GM23338 (cell line): ENCODE data around the gene PPM1J. TPM values are rescaled to one million over a fixed set of nuclear protein-coding genes. Genes with fewer than 3 reads are reported as not detected.

Experiments used
- ATAC-seq: fragments of 200-7000 bp; cut with Tn5 transposase; 3 replicates; pipeline ENCODE4 v1.9.1; 2020
- DNase-seq: peaks from one replicate; pipeline ENCODE4 v3.0.0-alpha.2; 2015; ENCODE audit warnings: low spot score
- H2AFZ ChIP-seq: fragments of 200-600 bp; sonication (generic); 2 replicates; pipeline ENCODE4 v1.8.0; 2016; ENCODE audit warnings: antibody characterized with exemption, mild to moderate bottlenecking, moderate library complexity
- H3F3A ChIP-seq: fragments of 200-600 bp; sonication (generic); replicated peaks from 2 replicates; pipeline ENCODE4 v1.8.0; 2017; ENCODE audit warnings: antibody characterized with exemption, mixed run types, low read depth
- H3K27ac ChIP-seq: fragments of 200-600 bp; sonication (generic); 2 replicates; pipeline ENCODE4 v1.6.1; 2016; ENCODE audit warnings: low read depth
- H3K27me3 ChIP-seq: fragments of 200-600 bp; sonication (generic); 2 replicates; pipeline ENCODE4 v1.8.0; 2016; ENCODE audit warnings: mild to moderate bottlenecking, mixed run types, moderate library complexity; ENCODE audit not compliant: insufficient read depth
- H3K36me3 ChIP-seq: fragments of 200-600 bp; sonication (generic); 2 replicates; pipeline ENCODE4 v1.8.0; 2016; ENCODE audit warnings: mild to moderate bottlenecking; ENCODE audit not compliant: insufficient read depth
- H3K4me1 ChIP-seq: fragments of 200-600 bp; sonication (generic); 2 replicates; pipeline ENCODE4 v1.8.0; 2016; ENCODE audit warnings: mild to moderate bottlenecking, moderate library complexity; ENCODE audit not compliant: insufficient read depth
- H3K4me2 ChIP-seq: fragments of 200-600 bp; sonication (generic); 2 replicates; pipeline ENCODE4 v1.7.1; 2017; ENCODE audit warnings: mixed run types
- H3K4me3 ChIP-seq: fragments of 200-600 bp; sonication (generic); 2 replicates; pipeline ENCODE4 v1.6.1; 2016; ENCODE audit warnings: mixed run types
- H3K79me2 ChIP-seq: fragments of 200-600 bp; sonication (generic); replicated peaks from 2 replicates; pipeline ENCODE4 v1.8.0; 2017; ENCODE audit warnings: mild to moderate bottlenecking; ENCODE audit not compliant: insufficient read depth
- H3K9me2 ChIP-seq: fragments of 200-600 bp; sonication (generic); 2 replicates; pipeline ENCODE4 v1.8.0; 2017; ENCODE audit not compliant: insufficient read depth
- H4K20me1 ChIP-seq: fragments of 200-600 bp; sonication (generic); replicated peaks from 2 replicates; pipeline ENCODE4 v1.8.0; 2017; ENCODE audit warnings: mild to moderate bottlenecking; ENCODE audit not compliant: insufficient read depth
- H3K27ac Mint-ChIP-seq: 2 replicates; pipeline ENCODE4 v1.8.0; 2020; ENCODE audit warnings: inconsistent platforms, mild to moderate bottlenecking, moderate library complexity, mixed read lengths
- H3K27me3 Mint-ChIP-seq: 3 replicates; pipeline ENCODE4 v1.8.0; 2022; ENCODE audit warnings: low read depth, mild to moderate bottlenecking, moderate library complexity, mixed read lengths, inconsistent platforms; ENCODE audit not compliant: insufficient read depth, poor library complexity
- H3K36me3 Mint-ChIP-seq: 3 replicates; pipeline ENCODE4 v1.8.0; 2021; ENCODE audit warnings: low read depth, mild to moderate bottlenecking, inconsistent platforms, moderate library complexity, mixed read lengths
- H3K4me1 Mint-ChIP-seq: 3 replicates; pipeline ENCODE4 v1.8.0; 2020; ENCODE audit warnings: mild to moderate bottlenecking, inconsistent platforms, mixed read lengths
- H3K4me3 Mint-ChIP-seq: 3 replicates; pipeline ENCODE4 v1.8.0; 2021; ENCODE audit warnings: moderate library complexity, mild to moderate bottlenecking, inconsistent platforms, mixed read lengths
- H3K9me3 Mint-ChIP-seq: 3 replicates; pipeline ENCODE4 v1.8.0; 2020; ENCODE audit warnings: moderate library complexity, mild to moderate bottlenecking, inconsistent platforms, mixed read lengths
- CREB1 ChIP-seq: fragments of 250-450 bp; sonication (Bioruptor Pico); IDR thresholded peaks from 2 replicates; pipeline ENCODE4 v1.5.0; 2020; ENCODE audit warnings: low read depth, mild to moderate bottlenecking, moderate library complexity
- ETS1 ChIP-seq: IDR thresholded peaks from 2 replicates; pipeline ENCODE4 v1.6.1; 2016; ENCODE audit warnings: antibody characterized with exemption
- EZH2 ChIP-seq: fragments of 200-600 bp; sonication (generic); IDR thresholded peaks from one replicate; pipeline ENCODE4 v1.8.0; 2017; ENCODE audit warnings: antibody characterized with exemption, mild to moderate bottlenecking, low read depth; ENCODE audit not compliant: unreplicated experiment
- EZH2phosphoT487 ChIP-seq: fragments of 200-600 bp; sonication (generic); IDR thresholded peaks from one replicate; pipeline ENCODE4 v1.8.1; 2018; ENCODE audit warnings: antibody characterized with exemption; ENCODE audit not compliant: unreplicated experiment
- JUNB ChIP-seq: IDR thresholded peaks from one replicate; pipeline ENCODE4 v1.6.1; 2016; ENCODE audit warnings: antibody characterized with exemption; ENCODE audit not compliant: unreplicated experiment
- NANOG ChIP-seq: IDR thresholded peaks from 2 replicates; pipeline ENCODE4 v1.6.1; 2016; ENCODE audit warnings: antibody characterized with exemption, borderline replicate concordance
- POLR2AphosphoS5 ChIP-seq: IDR thresholded peaks from 2 replicates; pipeline ENCODE4 v1.6.1; 2016; ENCODE audit warnings: antibody characterized with exemption, low read depth
- REST ChIP-seq: IDR thresholded peaks from one replicate; pipeline ENCODE4 v1.6.1; 2018; ENCODE audit warnings: antibody characterized with exemption; ENCODE audit not compliant: unreplicated experiment
- ZNF114 ChIP-seq: fragments of 250-450 bp; sonication (Bioruptor Pico); IDR thresholded peaks from 2 replicates; pipeline ENCODE4 v1.5.0; 2020; ENCODE audit warnings: mild to moderate bottlenecking, moderate library complexity
- ZNF331 ChIP-seq: fragments of 250-450 bp; sonication (Bioruptor Pico); IDR thresholded peaks from 2 replicates; pipeline ENCODE4 v1.5.0; 2020; ENCODE audit warnings: low read depth, mild to moderate bottlenecking, moderate library complexity
- polyA plus RNA-seq: library from polyadenylated mRNA; unstranded; fragments of >200 nt; fragmentation: Nextera tagmentation; extraction: Ambion mirVana; gene quantifications from 2 replicates; pipeline ENCODE4 v1.2.1, GENCODE V29; 2016
- total RNA-seq: library from RNA; depleted of rRNA; stranded (reverse); fragments of >200 nt; shearing (Covaris generic); gene quantifications from 2 replicates; pipeline ENCODE4 v1.2.3, GENCODE V29; 2014
- TF ChIP-seq, protein P1 (sequence below): fragments of 250-450 bp; sonication (Bioruptor Pico); IDR thresholded peaks from 2 replicates; pipeline ENCODE4 v1.5.0; 2020; ENCODE audit warnings: mild to moderate bottlenecking, moderate library complexity
- TF ChIP-seq, protein P2 (sequence below), 2 experiments: fragments of 200-600 bp in 1 of 2; sonication (generic) in 1 of 2; conservative IDR thresholded peaks; 2 replicates each; pipeline versions ENCODE4 v1.5.1 to v1.6.1; 2016 to 2017; ENCODE audit warnings: antibody characterized with exemption in 2 of 2, low read depth in 2 of 2, mild to moderate bottlenecking in 2 of 2, moderate library complexity in 1 of 2

The PPM1J gene
- total and polyA plus RNA-seq, 2 experiments from 2014 or later, result 19.0 to 22.4 TPM

- TF ChIP-seq, protein P1, sequence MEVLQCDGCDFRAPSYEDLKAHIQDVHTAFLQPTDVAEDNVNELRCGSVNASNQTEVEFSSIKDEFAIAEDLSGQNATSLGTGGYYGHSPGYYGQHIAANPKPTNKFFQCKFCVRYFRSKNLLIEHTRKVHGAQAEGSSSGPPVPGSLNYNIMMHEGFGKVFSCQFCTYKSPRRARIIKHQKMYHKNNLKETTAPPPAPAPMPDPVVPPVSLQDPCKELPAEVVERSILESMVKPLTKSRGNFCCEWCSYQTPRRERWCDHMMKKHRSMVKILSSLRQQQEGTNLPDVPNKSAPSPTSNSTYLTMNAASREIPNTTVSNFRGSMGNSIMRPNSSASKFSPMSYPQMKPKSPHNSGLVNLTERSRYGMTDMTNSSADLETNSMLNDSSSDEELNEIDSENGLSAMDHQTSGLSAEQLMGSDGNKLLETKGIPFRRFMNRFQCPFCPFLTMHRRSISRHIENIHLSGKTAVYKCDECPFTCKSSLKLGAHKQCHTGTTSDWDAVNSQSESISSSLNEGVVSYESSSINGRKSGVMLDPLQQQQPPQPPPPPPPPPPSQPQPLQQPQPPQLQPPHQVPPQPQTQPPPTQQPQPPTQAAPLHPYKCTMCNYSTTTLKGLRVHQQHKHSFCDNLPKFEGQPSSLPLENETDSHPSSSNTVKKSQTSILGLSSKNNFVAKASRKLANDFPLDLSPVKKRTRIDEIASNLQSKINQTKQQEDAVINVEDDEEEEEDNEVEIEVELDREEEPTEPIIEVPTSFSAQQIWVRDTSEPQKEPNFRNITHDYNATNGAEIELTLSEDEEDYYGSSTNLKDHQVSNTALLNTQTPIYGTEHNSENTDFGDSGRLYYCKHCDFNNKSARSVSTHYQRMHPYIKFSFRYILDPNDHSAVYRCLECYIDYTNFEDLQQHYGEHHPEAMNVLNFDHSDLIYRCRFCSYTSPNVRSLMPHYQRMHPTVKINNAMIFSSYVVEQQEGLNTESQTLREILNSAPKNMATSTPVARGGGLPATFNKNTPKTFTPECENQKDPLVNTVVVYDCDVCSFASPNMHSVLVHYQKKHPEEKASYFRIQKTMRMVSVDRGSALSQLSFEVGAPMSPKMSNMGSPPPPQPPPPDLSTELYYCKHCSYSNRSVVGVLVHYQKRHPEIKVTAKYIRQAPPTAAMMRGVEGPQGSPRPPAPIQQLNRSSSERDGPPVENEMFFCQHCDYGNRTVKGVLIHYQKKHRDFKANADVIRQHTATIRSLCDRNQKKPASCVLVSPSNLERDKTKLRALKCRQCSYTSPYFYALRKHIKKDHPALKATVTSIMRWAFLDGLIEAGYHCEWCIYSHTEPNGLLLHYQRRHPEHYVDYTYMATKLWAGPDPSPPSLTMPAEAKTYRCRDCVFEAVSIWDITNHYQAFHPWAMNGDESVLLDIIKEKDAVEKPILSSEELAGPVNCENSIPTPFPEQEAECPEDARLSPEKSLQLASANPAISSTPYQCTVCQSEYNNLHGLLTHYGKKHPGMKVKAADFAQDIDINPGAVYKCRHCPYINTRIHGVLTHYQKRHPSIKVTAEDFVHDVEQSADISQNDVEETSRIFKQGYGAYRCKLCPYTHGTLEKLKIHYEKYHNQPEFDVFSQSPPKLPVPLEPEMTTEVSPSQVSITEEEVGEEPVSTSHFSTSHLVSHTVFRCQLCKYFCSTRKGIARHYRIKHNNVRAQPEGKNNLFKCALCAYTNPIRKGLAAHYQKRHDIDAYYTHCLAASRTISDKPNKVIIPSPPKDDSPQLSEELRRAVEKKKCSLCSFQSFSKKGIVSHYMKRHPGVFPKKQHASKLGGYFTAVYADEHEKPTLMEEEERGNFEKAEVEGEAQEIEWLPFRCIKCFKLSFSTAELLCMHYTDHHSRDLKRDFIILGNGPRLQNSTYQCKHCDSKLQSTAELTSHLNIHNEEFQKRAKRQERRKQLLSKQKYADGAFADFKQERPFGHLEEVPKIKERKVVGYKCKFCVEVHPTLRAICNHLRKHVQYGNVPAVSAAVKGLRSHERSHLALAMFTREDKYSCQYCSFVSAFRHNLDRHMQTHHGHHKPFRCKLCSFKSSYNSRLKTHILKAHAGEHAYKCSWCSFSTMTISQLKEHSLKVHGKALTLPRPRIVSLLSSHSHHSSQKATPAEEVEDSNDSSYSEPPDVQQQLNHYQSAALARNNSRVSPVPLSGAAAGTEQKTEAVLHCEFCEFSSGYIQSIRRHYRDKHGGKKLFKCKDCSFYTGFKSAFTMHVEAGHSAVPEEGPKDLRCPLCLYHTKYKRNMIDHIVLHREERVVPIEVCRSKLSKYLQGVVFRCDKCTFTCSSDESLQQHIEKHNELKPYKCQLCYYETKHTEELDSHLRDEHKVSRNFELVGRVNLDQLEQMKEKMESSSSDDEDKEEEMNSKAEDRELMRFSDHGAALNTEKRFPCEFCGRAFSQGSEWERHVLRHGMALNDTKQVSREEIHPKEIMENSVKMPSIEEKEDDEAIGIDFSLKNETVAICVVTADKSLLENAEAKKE (CRISPR knock-in tag), result no peak
- TF ChIP-seq JUNB, result no peak
- no peak for TF ChIP-seq ZNF114 (CRISPR knock-in tag)
- TF ChIP-seq EZH2phosphoT487, result no peak
- TF ChIP-seq ZNF331, result no peak
Measured at GRCh38 chr1:112687361-112687760, 27.8 kb downstream of the PPM1J start (continued).

DNA sequence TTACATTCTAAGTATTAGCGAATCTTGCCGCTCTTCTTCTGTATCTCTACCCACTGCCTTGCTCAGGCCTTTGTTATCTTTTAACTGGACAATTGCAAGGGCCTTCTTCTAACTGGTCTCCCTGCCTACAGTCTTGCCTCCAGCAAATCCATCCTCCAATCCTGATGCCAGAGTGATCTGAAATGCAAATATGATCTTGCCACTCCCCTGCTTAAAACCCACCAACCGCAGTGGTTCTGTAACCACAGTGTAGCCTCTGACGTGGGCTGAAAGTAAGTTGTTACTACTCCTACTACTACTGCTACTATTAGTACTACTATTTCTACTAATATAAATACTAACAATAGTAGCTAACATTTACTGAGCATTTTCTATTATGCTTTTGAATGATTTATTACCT lies 28.3 kb downstream of the PPM1J start:
- Histone ChIP-seq H3K36me3 (no peaks in the 10 kb centered on the region; the same call in 1 of the 2 replicates), H3K27ac (no peak overlapping the region), H4K20me1 (peaks cover 5% of the 10 kb centered on the region; the same call in 1 of the 2 replicates), H2AFZ (no peak overlapping the region), H3K9me2 (no peaks in the 10 kb centered on the region), H3K27me3 (no peaks in the 10 kb centered on the region), H3F3A (no peaks in the 10 kb centered on the region), H3K79me2 (peaks cover 9% of the 10 kb centered on the region), H3K4me3 (no peak overlapping the region), H3K4me1 (no peaks in the 10 kb centered on the region; the same call in none of the 2 replicates), H3K4me2 (no peak overlapping the region)
- H3K27me3 Mint-ChIP-seq, result peaks cover 2% of the 10 kb centered on the region
- peak; percentile 48 for ATAC-seq
- no peak overlapping the region for H3K4me3 Mint-ChIP-seq
- H3K36me3 Mint-ChIP-seq, result peaks cover 14% of the 10 kb centered on the region
- no peak overlapping the region for H3K27ac Mint-ChIP-seq
- TF ChIP-seq CREB1 (CRISPR knock-in tag), result no peak
- no peak for TF ChIP-seq NANOG
- TF ChIP-seq REST, result no peak
- no peak for TF ChIP-seq ZNF114 (CRISPR knock-in tag)
- TF ChIP-seq EZH2, result no peak
- no peak for TF ChIP-seq EZH2phosphoT487
- TF ChIP-seq ZNF331, result no peak
- TF ChIP-seq POLR2AphosphoS5, result no peak
- TF ChIP-seq, protein P2, sequence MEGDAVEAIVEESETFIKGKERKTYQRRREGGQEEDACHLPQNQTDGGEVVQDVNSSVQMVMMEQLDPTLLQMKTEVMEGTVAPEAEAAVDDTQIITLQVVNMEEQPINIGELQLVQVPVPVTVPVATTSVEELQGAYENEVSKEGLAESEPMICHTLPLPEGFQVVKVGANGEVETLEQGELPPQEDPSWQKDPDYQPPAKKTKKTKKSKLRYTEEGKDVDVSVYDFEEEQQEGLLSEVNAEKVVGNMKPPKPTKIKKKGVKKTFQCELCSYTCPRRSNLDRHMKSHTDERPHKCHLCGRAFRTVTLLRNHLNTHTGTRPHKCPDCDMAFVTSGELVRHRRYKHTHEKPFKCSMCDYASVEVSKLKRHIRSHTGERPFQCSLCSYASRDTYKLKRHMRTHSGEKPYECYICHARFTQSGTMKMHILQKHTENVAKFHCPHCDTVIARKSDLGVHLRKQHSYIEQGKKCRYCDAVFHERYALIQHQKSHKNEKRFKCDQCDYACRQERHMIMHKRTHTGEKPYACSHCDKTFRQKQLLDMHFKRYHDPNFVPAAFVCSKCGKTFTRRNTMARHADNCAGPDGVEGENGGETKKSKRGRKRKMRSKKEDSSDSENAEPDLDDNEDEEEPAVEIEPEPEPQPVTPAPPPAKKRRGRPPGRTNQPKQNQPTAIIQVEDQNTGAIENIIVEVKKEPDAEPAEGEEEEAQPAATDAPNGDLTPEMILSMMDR (conservative IDR thresholded peaks at IDR 0.05; ENCODE audit: low read depth in 2 of 2), result no peak
- TF ChIP-seq JUNB, result no peak
- TF ChIP-seq ETS1, result no peak
- H3K9me3 Mint-ChIP-seq, result no peaks in the 10 kb centered on the region
- H3K4me1 Mint-ChIP-seq, result peaks cover 22% of the 10 kb centered on the region
- no peak for DNase-seq
